K562 (cell line): Measurements from ENCODE around the gene ZBTB2. TPM values are rescaled to one million over a fixed set of nuclear protein-coding genes. Genes with fewer than 3 reads are reported as not detected.

Experiments
- ATAC-seq: fragments of 200-7000 bp; cut with Tn5 transposase; 3 replicates; pipeline ENCODE4 v1.9.1; 2020; ENCODE audit warnings: moderate library complexity
- BruUV-seq: library from RNA; stranded (reverse); fragments of 400-500 nt; replicated peaks from 2 replicates; lab custom pipeline; 2021; lab: Mats Ljungman, UMichigan
- CTCF ChIA-PET: fragments of 300-600 bp; formaldehyde crosslinking; extraction: SDS; loops from one replicate; lab custom pipeline; 2021; ENCODE audit warnings: low intra/inter-chr PET ratio; lab: Yijun Ruan, JAX
- POLR2A ChIA-PET: fragments of 300-600, 350-650 bp; sonication (Branson Sonifier 250); formaldehyde crosslinking; extraction: SDS; loops from one replicate; lab custom pipeline; 2021; ENCODE audit warnings: antibody characterized with exemption, inconsistent platforms; lab: Yijun Ruan, JAX
- DNase-seq, 4 experiments: peaks; one replicate each; pipeline versions ENCODE4 v3.0.0 to v3.0.0-alpha.2; 2011 to 2018; ENCODE audit warnings: low spot score in 3 of 4, mixed read lengths in 3 of 4; ENCODE audit errors: extremely low read depth in 1 of 4
- FAIRE-seq: peaks from 2 replicates; lab custom pipeline; 2011; peaks lifted over from hg19 to GRCh38; lab: Jason Lieb, UNC
- H2AFZ ChIP-seq: 2 replicates; pipeline ENCODE4 v1.6.0; 2011; ENCODE audit warnings: low read depth, low read length, control low read depth, inconsistent platforms
- H3K27ac ChIP-seq: fragments of 200-600 bp; 3 replicates; pipeline ENCODE4 v1.8.0; 2011; ENCODE audit warnings: low read depth, mild to moderate bottlenecking, control low read depth, inconsistent platforms, low read length, moderate library complexity, mixed read lengths; ENCODE audit errors: extremely low read depth
- H3K27me3 ChIP-seq, 2 experiments: fragments of 300-600 bp in 1 of 2; 2 replicates in 1 of 2; 3 replicates in 1 of 2; pipeline versions ENCODE4 v1.6.0 to v1.8.0; 2011; ENCODE audit warnings: inconsistent platforms in 2 of 2, low read length in 2 of 2, mild to moderate bottlenecking in 1 of 2, mixed read lengths in 1 of 2, moderate library complexity in 1 of 2; ENCODE audit not compliant: control insufficient read depth in 2 of 2, insufficient read depth in 2 of 2
- H3K36me3 ChIP-seq: fragments of 300-600 bp; 3 replicates; pipeline ENCODE4 v1.8.0; 2011; ENCODE audit warnings: mild to moderate bottlenecking, low read length, inconsistent platforms; ENCODE audit not compliant: control insufficient read depth, insufficient read depth
- H3K4me1 ChIP-seq, 2 experiments: fragments of 200-600 bp in 1 of 2; replicated peaks in 1 of 2; 2 replicates in 1 of 2; 3 replicates in 1 of 2; pipeline versions ENCODE4 v1.5.1 to v1.8.0; 2011; ENCODE audit warnings: inconsistent platforms in 2 of 2, low read length in 2 of 2, mild to moderate bottlenecking in 1 of 2, mixed read lengths in 1 of 2, moderate library complexity in 1 of 2; ENCODE audit not compliant: control insufficient read depth in 2 of 2, insufficient read depth in 2 of 2
- H3K4me2 ChIP-seq: 2 replicates; pipeline ENCODE4 v1.6.1; 2011; ENCODE audit warnings: low read length, control low read depth, inconsistent platforms, mixed read lengths; ENCODE audit not compliant: insufficient read depth
- H3K4me3 ChIP-seq: fragments of 200-600 bp; sonication (generic), shearing (Covaris generic); 2 replicates; pipeline ENCODE4 v1.5.1; 2016; ENCODE audit warnings: control low read depth, inconsistent platforms
- H3K79me2 ChIP-seq: fragments of 200-600 bp; 3 replicates; pipeline ENCODE4 v1.8.0; 2011; ENCODE audit warnings: low read length, inconsistent platforms; ENCODE audit not compliant: control insufficient read depth, insufficient read depth
- H3K9ac ChIP-seq, 2 experiments: 2 replicates each; pipeline versions ENCODE4 v1.6.0 to v1.6.1; 2011; ENCODE audit warnings: low read depth in 2 of 2, low read length in 2 of 2, control low read depth in 1 of 2, inconsistent platforms in 1 of 2, mild to moderate bottlenecking in 1 of 2, mixed read lengths in 1 of 2; ENCODE audit not compliant: insufficient read depth in 1 of 2
- H3K9me1 ChIP-seq: one replicate; pipeline ENCODE4 v1.6.0; 2011; ENCODE audit warnings: inconsistent platforms, mild to moderate bottlenecking, low read length, moderate library complexity; ENCODE audit not compliant: control insufficient read depth, insufficient read depth
- H3K9me3 ChIP-seq: replicated peaks from 2 replicates; pipeline ENCODE4 v1.5.1; 2011; ENCODE audit warnings: low read depth, low read length, inconsistent platforms; ENCODE audit not compliant: control insufficient read depth, insufficient read depth
- H4K20me1 ChIP-seq: replicated peaks from 2 replicates; pipeline ENCODE4 v1.6.1; 2011; ENCODE audit warnings: low read length, inconsistent platforms, mixed read lengths; ENCODE audit not compliant: control insufficient read depth, insufficient read depth
- ETV5 ChIP-seq: sonication (generic); formaldehyde crosslinking; IDR thresholded peaks from 2 replicates; pipeline ENCODE4 v1.4.0; 2020; ENCODE audit warnings: low read depth, mild to moderate bottlenecking, missing genetic modification reagents
- HMGXB4 ChIP-seq: sonication (generic); formaldehyde crosslinking; IDR thresholded peaks from 2 replicates; pipeline ENCODE4 v1.8.1; 2023; ENCODE audit warnings: mild to moderate bottlenecking, missing genetic modification reagents
- POLR2H ChIP-seq: IDR thresholded peaks from 2 replicates; pipeline ENCODE4 v1.6.1; 2016; ENCODE audit warnings: missing genetic modification characterization, low read depth, mild to moderate bottlenecking, control low read depth, missing compliant biosample characterization, moderate library complexity
- TFAP4 ChIP-seq: sonication (generic); formaldehyde crosslinking; IDR thresholded peaks from 2 replicates; pipeline ENCODE4 v1.8.0; 2022; ENCODE audit warnings: missing genetic modification reagents, mild to moderate bottlenecking, moderate library complexity, borderline replicate concordance
- ZBTB34 ChIP-seq: fragments of 250-450 bp; sonication (Bioruptor Pico); IDR thresholded peaks from 2 replicates; pipeline ENCODE4 v1.8.0; 2021; ENCODE audit warnings: mild to moderate bottlenecking, moderate library complexity
- ZNF354B ChIP-seq: fragments of 250-450 bp; sonication (Bioruptor Pico); IDR thresholded peaks from 2 replicates; pipeline ENCODE4 v1.4.0; 2020
- ZNF408 ChIP-seq: fragments of 250-450 bp; sonication (Bioruptor Pico); IDR thresholded peaks from 2 replicates; pipeline ENCODE4 v1.4.0; 2020; ENCODE audit warnings: low read depth, mild to moderate bottlenecking, moderate library complexity
- ZNF655 ChIP-seq: fragments of 250-450 bp; sonication (Bioruptor Pico); IDR thresholded peaks from 2 replicates; pipeline ENCODE4 v1.5.0; 2021
- ZNF699 ChIP-seq: fragments of 250-450 bp; sonication (Bioruptor Pico); IDR thresholded peaks from 2 replicates; pipeline ENCODE4 v1.8.0; 2021; ENCODE audit warnings: mild to moderate bottlenecking, moderate library complexity; ENCODE audit not compliant: insufficient replicate concordance
- ZNF764 ChIP-seq: fragments of 250-450 bp; sonication (Bioruptor Pico); IDR thresholded peaks from 2 replicates; pipeline ENCODE4 v1.4.0; 2020; ENCODE audit warnings: low read depth, mild to moderate bottlenecking, moderate library complexity
- WGBS: fragments of 100-300 bp; shearing (Covaris generic); methylation state at CpG from one replicate; pipeline ENCODE4 v1.1.6; 2016; ENCODE audit warnings: low coverage, mixed read lengths; ENCODE audit not compliant: insufficient coverage; ENCODE audit errors: missing lambda C conversion rate; 5-methylcytosine and 5-hydroxymethylcytosine counted together
- in situ Hi-C: fragments of 300-500 bp; cut with MboI; formaldehyde crosslinking; loops from 4 replicates; pipeline ENCODE4 v1.15.0; 2018; ENCODE audit warnings: inconsistent platforms, mixed read lengths
- intact Hi-C: fragments of 100-400 bp; cut with micrococcal nuclease; formaldehyde crosslinking; loops from 2 replicates; pipeline ENCODE4 v1.14.2; 2022
- polyA plus RNA-seq, 8 experiments: library from polyadenylated mRNA; depleted of rRNA in 4 of 8; stranded (reverse) in 5 of 8; unstranded in 3 of 8; fragments of >200 nt; fragmentation: Nextera tagmentation in 2 of 8; fragmentation: Illumina TruSeq in 1 of 8; extraction: Ambion mirVana in 2 of 8; extraction: Trizol in 1 of 8; gene quantifications; 2 replicates each; pipeline versions ENCODE4 v1.2.1 to v1.2.3, GENCODE V29; 2011 to 2014; ENCODE audit warnings: inconsistent platforms in 1 of 8, missing spikeins in 1 of 8
- total RNA-seq, 7 experiments: library from RNA; depleted of rRNA in 6 of 7; stranded (reverse); fragments of >200 nt in 6 of 7; fragmentation: Illumina TruSeq in 2 of 7; extraction: Trizol in 2 of 7; gene quantifications; 2 replicates each; pipeline versions ENCODE4 v1.2.1 to v1.2.3, GENCODE V29; 2011 to 2021; ENCODE audit warnings: low replicate concordance in 1 of 7

ZBTB2 gene
- total and polyA plus RNA-seq, 9 of the 15 experiments (the other 6 are each of a cell fraction or from before 2014, with no cell fraction given): 5.1 to 26.2 (median 16.4) TPM

- no peak overlapping the region for H3K9ac ChIP-seq
- CTCF ChIA-PET: no interaction called here
- H2AFZ ChIP-seq: no peak overlapping the region
- DNase-seq (no peak), FAIRE-seq (no peak), ATAC-seq (no peak)
- BruUV-seq: TSS peak; percentile 33
- no peaks in the 10 kb centered on the region for H3K27me3 ChIP-seq
- no peaks in the 10 kb centered on the region for H4K20me1 ChIP-seq
- no peaks in the 10 kb centered on the region for H3K4me1 ChIP-seq
- intact Hi-C loops (no loop called here), in situ Hi-C loops (no loop called here)
- H3K36me3 ChIP-seq: peaks cover 45% of the 10 kb centered on the region
- no peaks in the 10 kb centered on the region for H3K79me2 ChIP-seq
- no peak overlapping the region for H3K27ac ChIP-seq
- no peak overlapping the region for H3K4me3 ChIP-seq
- H3K9me1 ChIP-seq: no peaks in the 10 kb centered on the region
- no peaks in the 10 kb centered on the region for H3K9me3 ChIP-seq
- 90% methylated on average over 6 of the region's 6 CpGs for WGBS
- POLR2A ChIA-PET: no interaction called here
- H3K4me2 ChIP-seq: no peak overlapping the region
- TF ChIP-seq ZNF699 (no peak), ZNF764 (CRISPR knock-in tag) (no peak), TFAP4 (CRISPR knock-in tag) (no peak), ZNF655 (CRISPR knock-in tag) (no peak), ETV5 (CRISPR knock-in tag) (no peak), HMGXB4 (CRISPR knock-in tag) (no peak), POLR2H (tag) (no peak), ZNF408 (CRISPR knock-in tag) (no peak), ZNF354B (CRISPR knock-in tag) (no peak), ZBTB34 (CRISPR knock-in tag) (no peak)
These were observed 26.1 kb downstream of the ZBTB2 start for GRCh38 chr6:151365233-151365632.
